Mucosa of descending colon (tissue), 3 donors: Measurements from ENCODE around the gene KEL. TPM values are rescaled to one million over a fixed set of nuclear protein-coding genes. Genes with fewer than 3 reads are reported as not detected.

Source experiments
- ATAC-seq: fragments of 200-7000 bp; cut with Tn5 transposase; one replicate; pipeline ENCODE4 v1.9.1; 2020; ENCODE audit warnings: mild to moderate bottlenecking, moderate library complexity
- DNase-seq, 3 donors: peaks; one replicate each; pipeline ENCODE4 v3.0.0-alpha.2; 2020
- H3K36me3 ChIP-seq: fragments of 200-600 bp; one replicate; pipeline ENCODE4 v1.8.0; 2021; ENCODE audit warnings: low read depth, mild to moderate bottlenecking
- H3K4me1 ChIP-seq: fragments of 200-600 bp; one replicate; pipeline ENCODE4 v1.8.0; 2021; ENCODE audit warnings: low read depth, mild to moderate bottlenecking
- H3K4me3 ChIP-seq: fragments of 200-600 bp; one replicate; pipeline ENCODE4 v1.8.0; 2021; ENCODE audit warnings: mild to moderate bottlenecking
- H3K9me3 ChIP-seq: fragments of 200-600 bp; one replicate; pipeline ENCODE4 v1.8.0; 2021; ENCODE audit warnings: mild to moderate bottlenecking
- CTCF ChIP-seq: fragments of 200-600 bp; IDR thresholded peaks from one replicate; pipeline ENCODE4 v1.8.0; 2022; ENCODE audit warnings: antibody characterized with exemption, mild to moderate bottlenecking
- intact Hi-C, 2 donors: fragments of 100-400 bp; cut with DNase I in 1 of 2; cut with micrococcal nuclease in 1 of 2; formaldehyde crosslinking; loops; one replicate each; pipeline versions ENCODE4 v1.11.0 to v1.11.1; 2022; cut with DNase I, micrococcal nuclease
- total RNA-seq, 3 donors: library from RNA; stranded (reverse); fragmentation: NEBNext Ultra II Directional in 2 of 3; extraction: Animal tissue kit (Norgen Biotek cat#: 25700) in 2 of 3; gene quantifications; one replicate each; pipeline versions ENCODE4 v1.2.1 to v1.2.4, GENCODE V29; 2021 to 2023
- donor health status: DM: no; HTN: no; CAD: no; lungs with moderate emphysema.
- donor health status: DM: no; HTN: no; CAD: no.
- donor health status: DM: no; HTN: yes; CAD: no.

Gene KEL
- total RNA-seq, 3 donors from 2014 or later, result 0.55 TPM; not detected in 2

GRCh38 chr7:142933624-142934023 is 28.5 kb downstream of the KEL start, which contains the start of gene TRPV5:
TSS of gene TRPV5 (minus strand) at chr7:142933746. CDS start at chr7:142933459, 287 bp downstream.
- ATAC-seq (no peak), DNase-seq (no peak)
- TF ChIP-seq CTCF, result no peak
- intact Hi-C loops, result no loop called here
- H3K4me3 ChIP-seq, result no peak within 1 kb of the TSS
- no peaks in the 10 kb centered on the region for H3K36me3 ChIP-seq
- no peaks in the 10 kb centered on the region for H3K4me1 ChIP-seq
- no peaks in the 10 kb centered on the region for H3K9me3 ChIP-seq

GRCh38 chr7:142933092-142933475 is 29.1 kb downstream of the KEL start:
- DNase-seq (no peak), ATAC-seq (no peak)
- Histone ChIP-seq H3K4me1 (no peaks in the 10 kb centered on the region), H3K4me3 (no peak overlapping the region), H3K36me3 (no peaks in the 10 kb centered on the region), H3K9me3 (no peaks in the 10 kb centered on the region)
- TF ChIP-seq CTCF, result no peak
- intact Hi-C loops, result no loop called here

- H3K9me3 ChIP-seq, result no peaks in the 10 kb centered on the region
- intact Hi-C loops, result no loop called here
- no peak overlapping the region for H3K4me3 ChIP-seq
- TF ChIP-seq CTCF, result no peak
- ATAC-seq, result no peak
- H3K4me1 ChIP-seq, result no peaks in the 10 kb centered on the region
- no peak for DNase-seq
- H3K36me3 ChIP-seq, result no peaks in the 10 kb centered on the region
Measured at GRCh38 chr7:142932386-142933091, 29.6 kb downstream of the KEL start.

- TF ChIP-seq CTCF, result no peak
- no peak overlapping the region for H3K4me3 ChIP-seq
- H3K36me3 ChIP-seq, result no peaks in the 10 kb centered on the region
- H3K4me1 ChIP-seq, result no peaks in the 10 kb centered on the region
- intact Hi-C loops, result no loop called here
- no peaks in the 10 kb centered on the region for H3K9me3 ChIP-seq
- DNase-seq (no peak), ATAC-seq (no peak)
Measured at GRCh38 chr7:142930126-142930730, 31.9 kb downstream of the KEL start.

GRCh38 chr7:142927949-142928348 is 34.2 kb downstream of the KEL start:
- intact Hi-C loops, result no loop called here
- Histone ChIP-seq H3K4me3 (no peak overlapping the region), H3K9me3 (no peaks in the 10 kb centered on the region), H3K4me1 (no peaks in the 10 kb centered on the region), H3K36me3 (no peaks in the 10 kb centered on the region)
- DNase-seq (no peak), ATAC-seq (no peak)
- no peak for TF ChIP-seq CTCF
